Measurements from ENCODE around the gene RAB8B. TPM values are rescaled to one million over a fixed set of nuclear protein-coding genes. Genes with fewer than 3 reads are reported as not detected.
A peak's percentile ranks its signal among the peaks of the same experiment; 100 is the strongest.

Gene RAB8B
- total and polyA plus RNA-seq, 9 of the 15 experiments (the other 6 are each of a cell fraction or from before 2014, with no cell fraction given), result 7.8 to 32.1 (median 24.2) TPM

GRCh38 chr15:63243776-63244175 lies 54.4 kb downstream of the RAB8B start (continued):
- TF ChIP-seq, protein P1, sequence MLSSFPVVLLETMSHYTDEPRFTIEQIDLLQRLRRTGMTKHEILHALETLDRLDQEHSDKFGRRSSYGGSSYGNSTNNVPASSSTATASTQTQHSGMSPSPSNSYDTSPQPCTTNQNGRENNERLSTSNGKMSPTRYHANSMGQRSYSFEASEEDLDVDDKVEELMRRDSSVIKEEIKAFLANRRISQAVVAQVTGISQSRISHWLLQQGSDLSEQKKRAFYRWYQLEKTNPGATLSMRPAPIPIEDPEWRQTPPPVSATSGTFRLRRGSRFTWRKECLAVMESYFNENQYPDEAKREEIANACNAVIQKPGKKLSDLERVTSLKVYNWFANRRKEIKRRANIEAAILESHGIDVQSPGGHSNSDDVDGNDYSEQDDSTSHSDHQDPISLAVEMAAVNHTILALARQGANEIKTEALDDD (IDR thresholded peaks at IDR 0.05), result peak; percentile 93
- TF ChIP-seq, protein P2, sequence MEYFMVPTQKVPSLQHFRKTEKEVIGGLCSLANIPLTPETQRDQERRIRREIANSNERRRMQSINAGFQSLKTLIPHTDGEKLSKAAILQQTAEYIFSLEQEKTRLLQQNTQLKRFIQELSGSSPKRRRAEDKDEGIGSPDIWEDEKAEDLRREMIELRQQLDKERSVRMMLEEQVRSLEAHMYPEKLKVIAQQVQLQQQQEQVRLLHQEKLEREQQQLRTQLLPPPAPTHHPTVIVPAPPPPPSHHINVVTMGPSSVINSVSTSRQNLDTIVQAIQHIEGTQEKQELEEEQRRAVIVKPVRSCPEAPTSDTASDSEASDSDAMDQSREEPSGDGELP (CRISPR knock-in tag; IDR thresholded peaks at IDR 0.05; ENCODE audit: borderline replicate concordance), result peak; percentile 43; the same call in 1 of the 2 replicates
- TF ChIP-seq, protein P3, sequence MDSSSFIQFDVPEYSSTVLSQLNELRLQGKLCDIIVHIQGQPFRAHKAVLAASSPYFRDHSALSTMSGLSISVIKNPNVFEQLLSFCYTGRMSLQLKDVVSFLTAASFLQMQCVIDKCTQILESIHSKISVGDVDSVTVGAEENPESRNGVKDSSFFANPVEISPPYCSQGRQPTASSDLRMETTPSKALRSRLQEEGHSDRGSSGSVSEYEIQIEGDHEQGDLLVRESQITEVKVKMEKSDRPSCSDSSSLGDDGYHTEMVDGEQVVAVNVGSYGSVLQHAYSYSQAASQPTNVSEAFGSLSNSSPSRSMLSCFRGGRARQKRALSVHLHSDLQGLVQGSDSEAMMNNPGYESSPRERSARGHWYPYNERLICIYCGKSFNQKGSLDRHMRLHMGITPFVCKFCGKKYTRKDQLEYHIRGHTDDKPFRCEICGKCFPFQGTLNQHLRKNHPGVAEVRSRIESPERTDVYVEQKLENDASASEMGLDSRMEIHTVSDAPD (CRISPR knock-in tag; IDR thresholded peaks at IDR 0.05), result no peak
- TF ChIP-seq NR2C2 (CRISPR knock-in tag; IDR thresholded peaks at IDR 0.05) (no peak), NR2C2 (tag; IDR thresholded peaks at IDR 0.05) (no peak), ZNF655 (CRISPR knock-in tag; IDR thresholded peaks at IDR 0.05) (no peak), EP300 (IDR thresholded peaks at IDR 0.05; ENCODE audit: low read length) (no peak), CBX3 (IDR thresholded peaks at IDR 0.05; ENCODE audit: borderline replicate concordance in 1 of 2, low read length in 2 of 2) (peak in 1 of 2 experiments; percentile 82; a peak in 2 of 3 replicates), MEF2D (tag; conservative IDR thresholded peaks at IDR 0.05; ENCODE audit: low read depth) (no peak), TCF7 (IDR thresholded peaks at IDR 0.05; ENCODE audit: borderline replicate concordance) (no peak), SUPT5H (IDR thresholded peaks at IDR 0.05) (no peak), EHMT2 (IDR thresholded peaks at IDR 0.05) (no peak), SRSF3 (IDR thresholded peaks at IDR 0.05; ENCODE audit: insufficient read depth, low read length) (no peak), ZNF143 (CRISPR knock-in tag; IDR thresholded peaks at IDR 0.05) (no peak)
- TF ChIP-seq, protein P4, sequence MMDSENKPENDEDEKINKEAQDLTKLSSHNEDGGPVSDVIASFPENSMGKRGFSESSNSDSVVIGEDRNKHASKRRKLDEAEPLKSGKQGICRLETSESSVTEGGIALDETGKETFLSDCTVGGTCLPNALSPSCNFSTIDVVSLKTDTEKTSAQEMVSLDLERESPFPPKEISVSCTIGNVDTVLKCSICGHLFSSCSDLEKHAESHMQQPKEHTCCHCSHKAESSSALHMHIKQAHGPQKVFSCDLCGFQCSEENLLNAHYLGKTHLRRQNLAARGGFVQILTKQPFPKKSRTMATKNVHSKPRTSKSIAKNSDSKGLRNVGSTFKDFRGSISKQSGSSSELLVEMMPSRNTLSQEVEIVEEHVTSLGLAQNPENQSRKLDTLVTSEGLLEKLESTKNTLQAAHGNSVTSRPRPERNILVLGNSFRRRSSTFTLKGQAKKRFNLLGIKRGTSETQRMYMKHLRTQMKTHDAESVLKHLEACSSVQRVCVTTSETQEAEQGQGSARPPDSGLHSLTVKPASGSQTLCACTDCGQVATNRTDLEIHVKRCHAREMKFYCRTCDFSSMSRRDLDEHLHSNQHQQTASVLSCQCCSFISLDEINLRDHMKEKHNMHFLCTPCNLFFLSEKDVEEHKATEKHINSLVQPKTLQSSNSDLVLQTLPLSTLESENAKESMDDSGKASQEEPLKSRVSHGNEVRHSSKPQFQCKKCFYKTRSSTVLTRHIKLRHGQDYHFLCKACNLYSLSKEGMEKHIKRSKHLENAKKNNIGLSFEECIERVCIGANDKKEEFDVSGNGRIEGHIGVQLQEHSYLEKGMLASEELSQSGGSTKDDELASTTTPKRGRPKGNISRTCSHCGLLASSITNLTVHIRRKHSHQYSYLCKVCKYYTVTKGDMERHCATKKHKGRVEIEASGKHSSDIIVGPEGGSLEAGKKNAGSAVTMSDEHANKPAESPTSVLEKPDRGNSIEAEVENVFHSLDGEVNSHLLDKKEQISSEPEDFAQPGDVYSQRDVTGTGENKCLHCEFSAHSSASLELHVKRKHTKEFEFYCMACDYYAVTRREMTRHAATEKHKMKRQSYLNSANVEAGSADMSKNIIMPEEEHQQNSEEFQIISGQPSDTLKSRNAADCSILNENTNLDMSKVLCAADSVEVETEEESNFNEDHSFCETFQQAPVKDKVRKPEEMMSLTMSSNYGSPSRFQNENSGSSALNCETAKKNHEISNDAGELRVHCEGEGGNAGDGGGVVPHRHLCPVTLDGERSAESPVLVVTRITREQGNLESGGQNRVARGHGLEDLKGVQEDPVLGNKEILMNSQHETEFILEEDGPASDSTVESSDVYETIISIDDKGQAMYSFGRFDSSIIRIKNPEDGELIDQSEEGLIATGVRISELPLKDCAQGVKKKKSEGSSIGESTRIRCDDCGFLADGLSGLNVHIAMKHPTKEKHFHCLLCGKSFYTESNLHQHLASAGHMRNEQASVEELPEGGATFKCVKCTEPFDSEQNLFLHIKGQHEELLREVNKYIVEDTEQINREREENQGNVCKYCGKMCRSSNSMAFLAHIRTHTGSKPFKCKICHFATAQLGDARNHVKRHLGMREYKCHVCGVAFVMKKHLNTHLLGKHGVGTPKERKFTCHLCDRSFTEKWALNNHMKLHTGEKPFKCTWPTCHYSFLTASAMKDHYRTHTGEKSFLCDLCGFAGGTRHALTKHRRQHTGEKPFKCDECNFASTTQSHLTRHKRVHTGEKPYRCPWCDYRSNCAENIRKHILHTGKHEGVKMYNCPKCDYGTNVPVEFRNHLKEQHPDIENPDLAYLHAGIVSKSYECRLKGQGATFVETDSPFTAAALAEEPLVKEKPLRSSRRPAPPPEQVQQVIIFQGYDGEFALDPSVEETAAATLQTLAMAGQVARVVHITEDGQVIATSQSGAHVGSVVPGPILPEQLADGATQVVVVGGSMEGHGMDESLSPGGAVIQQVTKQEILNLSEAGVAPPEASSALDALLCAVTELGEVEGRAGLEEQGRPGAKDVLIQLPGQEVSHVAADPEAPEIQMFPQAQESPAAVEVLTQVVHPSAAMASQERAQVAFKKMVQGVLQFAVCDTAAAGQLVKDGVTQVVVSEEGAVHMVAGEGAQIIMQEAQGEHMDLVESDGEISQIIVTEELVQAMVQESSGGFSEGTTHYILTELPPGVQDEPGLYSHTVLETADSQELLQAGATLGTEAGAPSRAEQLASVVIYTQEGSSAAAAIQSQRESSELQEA (IDR thresholded peaks at IDR 0.05; ENCODE audit: low read depth), result no peak
